ENCODE measurements around the gene MAPK12.

The MAPK12 gene

DNA sequence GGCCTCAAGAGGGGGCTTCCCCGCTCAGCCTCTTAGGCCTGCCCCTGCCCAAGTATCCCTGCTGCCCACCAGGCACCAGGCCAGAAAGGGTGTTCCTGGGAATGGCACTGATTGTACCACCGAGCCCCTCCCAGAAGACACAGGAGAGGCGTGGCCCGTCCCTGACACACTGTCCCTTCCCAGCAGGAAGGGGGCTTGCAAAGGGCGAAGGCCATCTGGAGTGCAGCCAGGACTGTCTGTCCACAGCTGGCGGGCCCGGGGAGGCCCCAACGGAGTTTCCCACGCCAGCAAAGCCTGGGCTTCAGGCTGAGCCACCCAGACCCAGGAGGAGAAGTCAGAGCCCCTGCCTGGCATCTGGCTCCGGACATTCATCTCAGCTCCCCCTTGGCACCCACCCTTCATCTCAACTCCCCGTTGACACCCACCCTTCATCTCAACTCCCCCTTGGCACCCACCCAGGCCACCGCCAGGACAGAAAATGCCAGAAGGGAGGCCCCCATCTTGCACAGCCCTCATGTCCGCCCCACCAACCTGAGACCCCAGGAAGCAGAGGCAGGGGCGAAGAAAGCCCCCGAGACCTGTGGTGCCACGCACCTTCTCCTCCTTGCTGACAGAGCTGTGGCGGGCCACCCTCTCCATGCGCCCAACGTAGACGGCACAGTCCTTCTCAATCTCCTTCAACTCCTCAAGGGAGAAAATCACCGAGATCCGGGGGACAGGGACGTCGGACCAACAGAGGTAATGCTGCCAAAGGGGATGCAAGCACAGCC, 36.1 kb downstream of the MAPK12 start:
- Histone ChIP-seq H3K36me3 (ENCODE audit: control insufficient read depth, insufficient read depth, low read length) (peaks cover 63% of the 10 kb centered on the region), H3K4me1 (ENCODE audit: control insufficient read depth, insufficient read depth, low read length, poor library complexity, severe bottlenecking) (no peaks in the 10 kb centered on the region), H3K27ac (ENCODE audit: low read depth, low read length, severe bottlenecking) (no peak overlapping the region), H3K9me3 (ENCODE audit: control insufficient read depth, low read length) (no peaks in the 10 kb centered on the region), H3K4me3 (ENCODE audit: extremely low read depth, insufficient read depth, low read length, poor library complexity, severe bottlenecking) (no peak overlapping the region)
- 92 to 94% methylated on average over 17 to 21 of the region's 24 CpGs for WGBS, 2 experiments (ENCODE audit: insufficient coverage in 2 of 2)

DNA sequence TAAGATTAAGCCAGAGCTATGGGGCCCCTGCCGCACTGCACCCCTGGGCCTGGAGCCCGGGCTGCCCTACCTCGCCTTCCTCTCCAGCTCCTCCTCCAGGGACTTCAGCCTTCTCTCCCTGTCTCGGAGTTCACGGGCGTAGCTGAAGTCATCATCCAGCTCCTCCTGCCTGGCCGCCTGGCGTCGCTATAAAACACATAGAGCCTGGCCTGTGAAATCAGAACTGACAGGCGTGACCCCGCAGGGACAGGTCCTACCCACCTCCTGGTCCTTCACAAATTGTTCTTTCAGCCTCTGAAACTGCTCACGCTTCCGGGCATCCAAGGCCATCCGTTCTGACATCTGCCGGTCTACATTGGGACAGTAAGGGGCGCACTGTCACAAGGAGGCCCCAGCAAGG, 37.4 kb downstream of the MAPK12 start:
- no peak overlapping the region for H3K4me3 ChIP-seq (ENCODE audit: extremely low read depth, insufficient read depth, low read length, poor library complexity, severe bottlenecking)
- H3K27ac ChIP-seq (ENCODE audit: low read depth, low read length, severe bottlenecking): no peak overlapping the region
- H3K9me3 ChIP-seq (ENCODE audit: control insufficient read depth, low read length): no peaks in the 10 kb centered on the region
- H3K4me1 ChIP-seq (ENCODE audit: control insufficient read depth, insufficient read depth, low read length, poor library complexity, severe bottlenecking): no peaks in the 10 kb centered on the region
- peaks cover 66% of the 10 kb centered on the region for H3K36me3 ChIP-seq (ENCODE audit: control insufficient read depth, insufficient read depth, low read length)
- 94 to 95% methylated on average over 15 to 16 of the region's 16 CpGs for WGBS, 2 experiments (ENCODE audit: insufficient coverage in 2 of 2)

DNA sequence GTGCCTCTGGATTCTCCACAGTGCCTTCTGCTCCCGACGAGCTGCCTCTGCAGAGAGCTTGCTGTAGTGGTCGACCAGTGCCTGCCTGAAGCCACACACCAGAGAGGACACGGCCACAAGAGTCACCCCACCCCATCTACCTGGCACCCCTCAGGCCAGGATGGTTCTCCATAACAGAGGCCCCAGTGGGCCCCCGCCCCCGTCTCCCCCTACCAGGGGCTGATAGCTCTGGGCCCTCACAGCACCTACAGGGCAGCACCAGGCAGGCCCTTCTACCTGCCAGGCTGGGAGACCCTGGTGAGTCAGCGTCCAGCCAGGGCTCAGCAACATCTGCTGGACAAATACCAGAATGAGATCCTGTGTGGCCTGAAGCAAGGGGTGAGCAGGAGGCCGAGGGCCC, 39.0 kb downstream of the MAPK12 start:
- H3K4me3 ChIP-seq (ENCODE audit: extremely low read depth, insufficient read depth, low read length, poor library complexity, severe bottlenecking): no peak overlapping the region
- peaks cover 73% of the 10 kb centered on the region for H3K36me3 ChIP-seq (ENCODE audit: control insufficient read depth, insufficient read depth, low read length)
- H3K9me3 ChIP-seq (ENCODE audit: control insufficient read depth, low read length): no peaks in the 10 kb centered on the region
- no peaks in the 10 kb centered on the region for H3K4me1 ChIP-seq (ENCODE audit: control insufficient read depth, insufficient read depth, low read length, poor library complexity, severe bottlenecking)
- 93 to 96% methylated on average over 4 to 7 of the region's 8 CpGs for WGBS, 2 experiments (ENCODE audit: insufficient coverage in 2 of 2)
- no peak overlapping the region for H3K27ac ChIP-seq (ENCODE audit: low read depth, low read length, severe bottlenecking)

DNA sequence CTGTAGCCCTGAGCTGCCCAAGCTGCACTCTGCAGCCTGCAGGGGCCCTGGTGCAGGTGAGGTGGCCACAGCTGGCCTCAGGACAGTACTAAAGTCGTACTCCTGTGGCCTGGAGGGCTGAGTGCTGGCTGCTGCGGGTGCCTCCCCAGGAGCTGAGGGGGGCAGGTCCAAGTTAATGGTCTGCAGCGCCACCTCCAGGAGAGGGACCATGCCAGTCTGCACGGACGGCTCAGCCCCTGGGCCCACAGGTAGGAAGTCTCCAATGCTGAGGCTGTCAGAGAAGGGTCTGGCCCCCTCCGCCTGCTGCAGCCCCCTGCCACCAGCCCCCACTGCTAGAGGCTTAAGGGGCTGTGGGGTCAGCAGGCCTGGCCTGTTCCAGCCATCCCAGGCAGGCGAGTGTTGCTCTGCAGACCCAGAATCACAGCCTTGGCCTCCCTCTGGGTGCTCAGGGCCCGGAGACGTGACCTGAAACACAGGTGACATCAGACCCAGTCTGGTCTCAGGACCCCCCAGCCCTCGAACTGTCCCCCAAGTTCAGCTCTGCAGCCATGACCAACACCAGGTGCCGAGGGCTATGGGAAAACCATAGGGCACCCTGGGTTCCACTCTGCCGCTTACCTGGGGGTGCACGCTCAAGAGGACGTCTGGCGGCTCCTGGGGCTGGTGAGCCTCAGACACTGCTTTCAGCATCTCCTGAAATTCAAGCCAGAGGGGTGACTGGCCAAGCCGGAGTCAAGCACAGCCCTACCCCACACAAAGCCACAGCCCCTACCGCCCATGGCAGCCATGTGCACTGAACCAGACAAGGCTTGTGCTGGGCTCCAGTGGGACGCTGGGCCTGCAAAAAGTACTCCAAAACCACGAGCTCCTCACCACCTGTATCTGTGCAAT, 39.8 kb downstream of the MAPK12 start:
- 93 to 96% methylated on average over 17 to 19 of the region's 19 CpGs for WGBS, 2 experiments (ENCODE audit: insufficient coverage in 2 of 2)
- Histone ChIP-seq H3K36me3 (ENCODE audit: control insufficient read depth, insufficient read depth, low read length) (peaks cover 81% of the 10 kb centered on the region), H3K27ac (ENCODE audit: low read depth, low read length, severe bottlenecking) (no peak overlapping the region), H3K4me3 (ENCODE audit: extremely low read depth, insufficient read depth, low read length, poor library complexity, severe bottlenecking) (no peak overlapping the region), H3K4me1 (ENCODE audit: control insufficient read depth, insufficient read depth, low read length, poor library complexity, severe bottlenecking) (no peaks in the 10 kb centered on the region), H3K9me3 (ENCODE audit: control insufficient read depth, low read length) (no peaks in the 10 kb centered on the region)

DNA sequence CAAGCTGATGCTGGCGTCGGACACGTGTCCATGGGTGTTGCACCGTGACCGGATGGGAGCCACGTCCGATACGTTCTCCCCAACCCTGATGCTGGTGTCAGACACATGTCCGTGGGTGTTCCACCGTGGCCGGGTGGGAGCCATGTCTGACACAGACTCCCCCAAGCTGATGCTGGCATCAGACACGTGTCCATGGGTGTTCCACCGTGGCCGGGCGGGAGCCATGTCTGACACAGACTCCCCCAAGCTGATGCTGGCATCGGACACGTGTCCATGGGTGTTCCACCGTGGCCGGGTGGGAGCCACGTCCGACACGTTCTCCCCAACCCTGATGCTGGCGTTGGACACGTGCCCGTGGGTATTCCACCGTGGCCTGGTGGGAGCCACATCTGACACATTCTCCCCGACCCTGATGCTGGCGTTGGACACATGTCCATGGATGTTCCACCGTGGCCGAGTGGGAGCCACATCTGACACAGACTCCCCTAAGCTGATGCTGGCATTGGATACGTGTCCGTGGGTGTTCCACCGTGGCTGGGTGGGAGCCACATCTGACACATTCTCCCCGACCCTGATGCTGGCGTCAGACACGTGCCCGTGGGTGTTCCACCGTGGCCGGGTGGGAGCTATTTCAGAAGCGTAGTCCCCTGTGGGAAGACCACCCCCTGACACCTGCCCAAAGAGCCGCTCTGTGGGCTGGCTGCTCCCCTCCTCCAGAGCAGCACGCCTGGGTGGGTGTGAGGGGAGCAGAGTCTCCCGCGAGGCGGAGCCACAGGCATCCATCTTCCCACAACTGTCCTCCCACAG, 40.7 kb downstream of the MAPK12 start:
- no peak overlapping the region for H3K27ac ChIP-seq (ENCODE audit: low read depth, low read length, severe bottlenecking)
- 94 to 97% methylated on average over 41 to 42 of the region's 45 CpGs for WGBS, 2 experiments (ENCODE audit: insufficient coverage in 2 of 2)
- no peaks in the 10 kb centered on the region for H3K9me3 ChIP-seq (ENCODE audit: control insufficient read depth, low read length)
- no peaks in the 10 kb centered on the region for H3K4me1 ChIP-seq (ENCODE audit: control insufficient read depth, insufficient read depth, low read length, poor library complexity, severe bottlenecking)
- H3K36me3 ChIP-seq (ENCODE audit: control insufficient read depth, insufficient read depth, low read length): peaks cover 87% of the 10 kb centered on the region
- H3K4me3 ChIP-seq (ENCODE audit: extremely low read depth, insufficient read depth, low read length, poor library complexity, severe bottlenecking): no peak overlapping the region

DNA sequence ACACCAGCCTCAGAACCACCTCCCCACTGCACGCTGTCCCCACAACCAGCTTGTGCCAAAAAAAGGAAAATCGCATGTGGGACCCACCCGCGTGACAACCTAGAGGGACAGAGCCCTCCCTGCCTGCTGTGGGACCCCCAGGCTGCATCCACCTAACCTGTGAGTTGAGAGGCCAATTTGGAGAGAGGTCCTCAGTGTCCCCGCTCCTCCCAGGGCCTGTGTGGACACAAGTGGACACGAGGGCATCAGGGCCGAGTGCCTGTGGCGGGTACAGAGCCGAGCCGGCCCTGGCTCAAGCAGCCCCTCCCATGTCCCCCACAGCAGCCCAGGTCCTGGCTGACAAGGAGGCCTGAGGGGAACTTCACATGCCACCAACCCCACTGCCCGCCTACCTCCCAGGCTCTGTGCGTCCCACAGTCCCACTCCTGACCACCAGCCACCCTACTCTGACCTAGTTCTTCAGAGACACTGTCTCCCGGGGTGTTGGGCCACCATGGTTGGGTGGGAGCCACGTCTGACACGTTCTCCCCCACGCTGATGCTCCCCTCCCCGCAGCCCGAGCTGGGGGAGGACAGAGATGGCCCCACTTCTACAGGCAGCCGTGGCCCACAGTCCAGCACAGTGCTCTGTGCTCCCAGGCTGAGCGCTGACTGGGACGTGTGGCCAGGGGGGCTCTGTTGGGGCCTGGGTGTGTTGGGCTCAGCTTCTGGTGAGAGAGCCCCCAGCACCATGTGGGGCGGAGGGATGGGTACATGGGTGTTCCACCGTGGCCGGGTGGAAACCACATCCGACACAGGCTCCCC, 41.5 kb downstream of the MAPK12 start:
- no peaks in the 10 kb centered on the region for H3K4me1 ChIP-seq (ENCODE audit: control insufficient read depth, insufficient read depth, low read length, poor library complexity, severe bottlenecking)
- H3K4me3 ChIP-seq (ENCODE audit: extremely low read depth, insufficient read depth, low read length, poor library complexity, severe bottlenecking): no peak overlapping the region
- H3K9me3 ChIP-seq (ENCODE audit: control insufficient read depth, low read length): no peaks in the 10 kb centered on the region
- H3K27ac ChIP-seq (ENCODE audit: low read depth, low read length, severe bottlenecking): no peak overlapping the region
- WGBS, 2 experiments (ENCODE audit: insufficient coverage in 2 of 2): 95 to 97% methylated on average over 15 to 23 of the region's 25 CpGs
- peaks cover 87% of the 10 kb centered on the region for H3K36me3 ChIP-seq (ENCODE audit: control insufficient read depth, insufficient read depth, low read length)

DNA sequence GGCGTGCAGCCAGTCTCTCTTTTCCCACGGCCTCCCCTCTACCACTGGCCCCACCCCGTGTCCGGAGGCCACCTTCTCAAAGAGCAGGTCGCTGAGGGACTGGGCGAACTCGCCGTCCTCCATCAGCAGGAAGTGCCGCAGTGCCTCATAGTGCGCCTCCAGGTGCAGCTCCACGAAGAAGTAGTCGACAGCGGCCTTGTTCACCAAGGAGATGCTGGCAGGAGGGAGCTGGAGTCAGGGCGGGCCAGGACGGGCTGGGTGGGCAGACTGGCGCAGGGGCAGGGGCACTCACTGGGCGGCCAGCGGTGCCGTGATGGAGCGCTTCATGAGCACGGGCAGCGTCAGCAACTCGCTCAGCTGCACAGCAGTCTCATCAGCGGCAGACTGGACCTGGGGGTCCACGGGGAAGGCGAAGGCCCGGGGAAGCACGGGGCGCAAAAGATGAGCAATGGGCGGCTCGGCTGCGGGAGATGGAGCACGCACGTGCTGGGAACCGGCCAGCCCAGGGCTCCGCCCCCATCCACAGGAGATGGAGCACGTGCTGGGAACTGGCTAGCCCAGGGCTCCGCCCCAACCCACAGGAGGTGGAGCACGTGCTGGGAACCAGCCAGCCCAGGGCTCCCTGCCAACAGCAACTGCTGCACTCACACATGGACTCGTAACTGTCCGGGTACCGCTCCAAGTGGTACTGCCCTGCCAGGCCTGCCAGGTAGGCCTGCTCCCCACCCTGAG, 42.3 kb downstream of the MAPK12 start:
- H3K27ac ChIP-seq (ENCODE audit: low read depth, low read length, severe bottlenecking): no peak overlapping the region
- H3K4me1 ChIP-seq (ENCODE audit: control insufficient read depth, insufficient read depth, low read length, poor library complexity, severe bottlenecking): no peaks in the 10 kb centered on the region
- 87 to 90% methylated on average over 39 to 42 of the region's 42 CpGs for WGBS, 2 experiments (ENCODE audit: insufficient coverage in 2 of 2)
- H3K4me3 ChIP-seq (ENCODE audit: extremely low read depth, insufficient read depth, low read length, poor library complexity, severe bottlenecking): no peak overlapping the region
- H3K9me3 ChIP-seq (ENCODE audit: control insufficient read depth, low read length): no peaks in the 10 kb centered on the region
- peaks cover 87% of the 10 kb centered on the region for H3K36me3 ChIP-seq (ENCODE audit: control insufficient read depth, insufficient read depth, low read length)

DNA sequence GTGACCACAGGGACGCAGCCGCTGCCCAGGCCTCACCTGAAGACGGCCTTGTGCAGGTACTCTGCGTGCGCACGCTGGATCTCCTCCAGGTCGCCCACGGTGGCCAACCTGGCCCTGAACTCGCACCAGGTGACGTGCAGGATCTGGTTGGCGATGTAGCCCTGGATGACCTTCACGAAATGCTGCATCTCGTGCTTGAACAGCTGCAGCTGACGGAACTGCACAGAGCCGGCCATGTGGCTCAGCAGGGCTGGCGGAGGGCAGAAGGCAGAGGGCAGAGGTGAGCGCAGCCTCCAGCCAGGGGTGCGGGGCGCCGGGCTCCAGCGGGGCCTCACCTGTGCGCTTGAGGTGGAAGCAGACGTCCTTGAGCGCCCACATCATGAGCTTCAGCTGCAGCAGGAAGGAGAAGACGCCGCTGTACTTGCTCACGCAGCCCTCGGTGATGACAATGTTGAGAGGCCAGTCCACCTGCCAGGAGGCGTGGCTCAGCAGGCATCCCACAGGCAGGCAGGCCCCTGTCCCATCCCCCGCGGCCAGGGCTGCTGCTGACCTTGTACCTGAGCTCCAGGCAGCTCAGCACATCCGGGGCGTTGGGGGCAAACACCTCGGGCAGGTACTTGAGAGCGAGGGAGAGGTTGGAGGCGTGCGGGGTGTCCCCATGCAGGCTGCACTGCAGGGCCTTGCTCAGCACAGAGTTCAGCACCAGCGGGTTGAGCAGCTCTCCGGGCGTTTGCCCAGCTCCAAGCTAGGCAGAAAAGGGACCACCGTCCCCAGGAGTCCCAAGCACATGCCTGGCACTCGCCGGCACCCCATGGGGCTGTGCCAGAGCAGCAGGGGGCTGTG, 43.1 kb downstream of the MAPK12 start:
- no peaks in the 10 kb centered on the region for H3K4me1 ChIP-seq (ENCODE audit: control insufficient read depth, insufficient read depth, low read length, poor library complexity, severe bottlenecking)
- 93 to 95% methylated on average over 40 to 43 of the region's 43 CpGs for WGBS, 2 experiments (ENCODE audit: insufficient coverage in 2 of 2)
- no peaks in the 10 kb centered on the region for H3K9me3 ChIP-seq (ENCODE audit: control insufficient read depth, low read length)
- H3K27ac ChIP-seq (ENCODE audit: low read depth, low read length, severe bottlenecking): no peak overlapping the region
- H3K36me3 ChIP-seq (ENCODE audit: control insufficient read depth, insufficient read depth, low read length): peaks cover 86% of the 10 kb centered on the region
- no peak overlapping the region for H3K4me3 ChIP-seq (ENCODE audit: extremely low read depth, insufficient read depth, low read length, poor library complexity, severe bottlenecking)

DNA sequence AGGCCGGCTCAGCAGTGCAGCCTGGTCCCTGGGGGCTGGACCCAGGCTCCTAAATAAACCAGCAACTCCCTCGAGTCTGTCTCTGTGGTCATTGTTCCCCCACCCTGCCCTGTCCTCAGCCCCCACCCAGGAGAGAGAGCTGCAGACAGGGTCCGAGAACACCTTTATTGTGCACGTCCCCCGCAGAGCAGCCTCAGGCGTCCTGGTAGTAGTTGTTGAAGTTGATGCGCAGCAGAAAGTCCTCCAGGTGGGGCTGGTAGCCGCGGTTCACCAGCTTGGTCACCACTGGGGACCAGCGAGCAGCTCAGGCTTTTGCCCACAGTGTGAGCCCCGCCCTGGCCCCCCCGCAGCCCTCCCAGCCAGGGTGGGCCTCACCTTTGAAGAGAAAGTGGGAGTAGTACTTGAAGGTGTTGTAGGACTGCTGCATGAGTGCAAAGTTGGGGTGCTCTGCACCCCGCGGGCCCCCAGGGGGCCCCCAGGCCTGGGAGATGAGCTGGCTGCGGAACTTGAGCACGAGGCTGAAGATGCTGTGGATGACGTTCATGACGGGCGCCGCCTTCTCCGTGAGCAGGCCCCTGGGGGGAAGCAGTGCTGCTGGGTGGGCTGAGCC, 43.8 kb downstream of the MAPK12 start:
- Histone ChIP-seq H3K4me3 (ENCODE audit: extremely low read depth, insufficient read depth, low read length, poor library complexity, severe bottlenecking) (no peak overlapping the region), H3K4me1 (ENCODE audit: control insufficient read depth, insufficient read depth, low read length, poor library complexity, severe bottlenecking) (no peaks in the 10 kb centered on the region), H3K9me3 (ENCODE audit: control insufficient read depth, low read length) (no peaks in the 10 kb centered on the region), H3K36me3 (ENCODE audit: control insufficient read depth, insufficient read depth, low read length) (peaks cover 86% of the 10 kb centered on the region), H3K27ac (ENCODE audit: low read depth, low read length, severe bottlenecking) (no peak overlapping the region)
- 92% methylated on average over 15 to 18 of the region's 21 CpGs for WGBS, 2 experiments (ENCODE audit: insufficient coverage in 2 of 2)

Measured in mesodermal cell (in vitro differentiated cells).